Astrocyte (in vitro differentiated cells and primary cell): ENCODE results near the gene FUT6. TPM values are rescaled to one million over a fixed set of nuclear protein-coding genes. Genes with fewer than 3 reads are reported as not detected.

Source experiments
- DNase-seq: peaks from one replicate; pipeline ENCODE4 v3.0.0-alpha.2; 2010; ENCODE audit warnings: low read depth
- FAIRE-seq: peaks from 2 replicates; lab custom pipeline; 2011; peaks lifted over from hg19 to GRCh38; lab: Jason Lieb, UNC
- H2AFZ ChIP-seq: 2 replicates; pipeline ENCODE4 v1.6.0; 2012; ENCODE audit warnings: low read depth, low read length, inconsistent platforms
- H3K27ac ChIP-seq: 2 replicates; pipeline ENCODE4 v1.5.1; 2011; ENCODE audit warnings: low read depth, low read length, inconsistent platforms
- H3K27me3 ChIP-seq: 2 replicates; pipeline ENCODE4 v1.6.0; 2011; ENCODE audit warnings: low read length, inconsistent platforms; ENCODE audit not compliant: insufficient read depth
- H3K36me3 ChIP-seq: 2 replicates; pipeline ENCODE4 v1.5.1; 2011; ENCODE audit warnings: low read length, inconsistent platforms; ENCODE audit not compliant: insufficient read depth
- H3K4me1 ChIP-seq: 2 replicates; pipeline ENCODE4 v1.5.1; 2011; ENCODE audit warnings: low read length, inconsistent platforms; ENCODE audit not compliant: insufficient read depth
- H3K4me2 ChIP-seq: 2 replicates; pipeline ENCODE4 v1.6.0; 2012; ENCODE audit warnings: low read length, inconsistent platforms
- H3K4me3 ChIP-seq: 2 replicates; pipeline ENCODE4 v1.5.1; 2011; ENCODE audit warnings: low read depth, mild to moderate bottlenecking, low read length, inconsistent platforms; ENCODE audit not compliant: insufficient read depth
- H3K79me2 ChIP-seq: 2 replicates; pipeline ENCODE4 v1.6.0; 2012; ENCODE audit warnings: mild to moderate bottlenecking, low read length, inconsistent platforms; ENCODE audit not compliant: insufficient read depth
- H3K9ac ChIP-seq: 2 replicates; pipeline ENCODE4 v1.6.0; 2012; ENCODE audit warnings: mild to moderate bottlenecking, low read length, inconsistent platforms
- H3K9me3 ChIP-seq: 2 replicates; pipeline ENCODE4 v1.5.1; 2012; ENCODE audit warnings: low read depth, mild to moderate bottlenecking, low read length, inconsistent platforms; ENCODE audit not compliant: insufficient read depth
- H4K20me1 ChIP-seq: 2 replicates; pipeline ENCODE4 v1.6.0; 2012; ENCODE audit warnings: low read length, inconsistent platforms; ENCODE audit not compliant: insufficient read depth
- H3K27ac Mint-ChIP-seq: one replicate; pipeline ENCODE4 v1.8.0; 2021; ENCODE audit warnings: mild to moderate bottlenecking, mixed read lengths; ENCODE audit not compliant: unreplicated experiment
- H3K27me3 Mint-ChIP-seq: one replicate; pipeline ENCODE4 v1.8.0; 2021; ENCODE audit warnings: low read depth, mixed read lengths; ENCODE audit not compliant: unreplicated experiment
- H3K36me3 Mint-ChIP-seq: one replicate; pipeline ENCODE4 v1.8.0; 2021; ENCODE audit warnings: low read depth, mixed read lengths; ENCODE audit not compliant: unreplicated experiment
- H3K4me1 Mint-ChIP-seq: one replicate; pipeline ENCODE4 v1.8.0; 2021; ENCODE audit warnings: low read depth, mixed read lengths; ENCODE audit not compliant: unreplicated experiment
- H3K4me3 Mint-ChIP-seq: one replicate; pipeline ENCODE4 v1.8.0; 2021; ENCODE audit warnings: mild to moderate bottlenecking, moderate library complexity, mixed read lengths; ENCODE audit not compliant: unreplicated experiment
- H3K9me3 Mint-ChIP-seq: one replicate; pipeline ENCODE4 v1.8.0; 2021; ENCODE audit warnings: mild to moderate bottlenecking, mixed read lengths; ENCODE audit not compliant: unreplicated experiment
- CTCF ChIP-seq: IDR thresholded peaks from 2 replicates; pipeline ENCODE4 v1.5.1; 2011; ENCODE audit warnings: low read depth, mild to moderate bottlenecking, inconsistent platforms, low read length, moderate library complexity; ENCODE audit not compliant: insufficient read depth
- EZH2 ChIP-seq: IDR thresholded peaks from 2 replicates; pipeline ENCODE4 v1.6.1; 2012; ENCODE audit warnings: mild to moderate bottlenecking, low read length, inconsistent platforms; ENCODE audit not compliant: insufficient read depth
- total RNA-seq: library from RNA; stranded (reverse); gene quantifications from 2 replicates; pipeline ENCODE4 v1.2.1, GENCODE V29; 2021

FUT6 gene
- total RNA-seq, 1 donor from 2014 or later, result 0.09 TPM

GRCh38 chr19:5799247-5800241 is 40.0 kb downstream of the FUT6 start:
- Histone ChIP-seq H2AFZ (no peak overlapping the region), H3K79me2 (no peaks in the 10 kb centered on the region), H3K4me1 (peaks cover 5% of the 10 kb centered on the region), H3K27ac (no peak overlapping the region), H3K4me2 (no peak overlapping the region), H3K27me3 (peaks cover 7% of the 10 kb centered on the region), H3K9me3 (no peaks in the 10 kb centered on the region), H4K20me1 (no peaks in the 10 kb centered on the region), H3K36me3 (no peaks in the 10 kb centered on the region), H3K4me3 (no peak overlapping the region), H3K9ac (no peak overlapping the region)
- DNase-seq (no peak), FAIRE-seq (no peak)
- Mint-ChIP-seq H3K27me3 (peaks cover 28% of the 10 kb centered on the region), H3K9me3 (no peaks in the 10 kb centered on the region), H3K4me3 (no peak overlapping the region), H3K4me1 (no peaks in the 10 kb centered on the region), H3K27ac (no peak overlapping the region), H3K36me3 (no peaks in the 10 kb centered on the region)
- TF ChIP-seq CTCF (no peak), EZH2 (no peak)

DNA sequence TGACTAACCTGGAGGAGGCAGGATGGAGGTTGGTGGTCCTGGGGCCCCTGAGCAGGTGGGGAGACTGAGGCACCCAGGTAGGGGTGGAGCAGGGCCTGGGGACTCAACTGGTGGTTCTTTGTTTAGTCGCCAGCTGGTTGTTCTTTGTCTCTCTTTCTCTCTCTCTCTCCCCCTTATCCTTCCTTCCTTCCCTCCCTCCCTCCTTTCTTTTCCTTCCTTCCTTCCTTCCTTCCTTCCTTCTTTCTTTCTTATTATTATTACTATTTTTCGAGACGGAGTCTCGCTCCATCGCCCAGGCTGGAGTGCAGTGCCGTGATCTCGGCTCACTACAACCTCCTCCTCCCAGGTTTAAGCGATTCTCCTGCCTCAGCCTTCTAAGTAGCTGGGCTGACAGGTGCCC is 41.3 kb downstream of the FUT6 start:
- H3K79me2 ChIP-seq, result no peaks in the 10 kb centered on the region
- no peak overlapping the region for H3K4me2 ChIP-seq
- DNase-seq (no peak), FAIRE-seq (no peak)
- Mint-ChIP-seq H3K9me3 (no peaks in the 10 kb centered on the region), H3K27ac (no peak overlapping the region), H3K36me3 (no peaks in the 10 kb centered on the region), H3K4me1 (no peaks in the 10 kb centered on the region), H3K4me3 (no peak overlapping the region), H3K27me3 (peaks cover 23% of the 10 kb centered on the region)
- no peaks in the 10 kb centered on the region for H3K36me3 ChIP-seq
- H4K20me1 ChIP-seq, result no peaks in the 10 kb centered on the region
- H3K27me3 ChIP-seq, result peaks cover 4% of the 10 kb centered on the region
- no peaks in the 10 kb centered on the region for H3K4me1 ChIP-seq
- no peak overlapping the region for H3K9ac ChIP-seq
- TF ChIP-seq EZH2 (no peak), CTCF (no peak)
- H2AFZ ChIP-seq, result no peak overlapping the region
- H3K4me3 ChIP-seq, result no peak overlapping the region
- H3K27ac ChIP-seq, result no peak overlapping the region
- no peaks in the 10 kb centered on the region for H3K9me3 ChIP-seq
